Endothelial cell of umbilical vein (primary cell): Measurements from ENCODE around the gene SYT11. TPM values are rescaled to one million over a fixed set of nuclear protein-coding genes. Genes with fewer than 3 reads are reported as not detected.

Source experiments
- BruUV-seq: library from RNA; stranded (reverse); fragments of 400-500 nt; replicated peaks from 2 replicates; lab custom pipeline; 2021; lab: Mats Ljungman, UMichigan
- CTCF ChIA-PET: fragments of 300-600, 350-600 bp; sonication (Branson Sonifier 250); formaldehyde crosslinking; loops from one replicate; lab custom pipeline; 2021; ENCODE audit warnings: antibody characterized with exemption, inconsistent platforms; lab: Charles Lee
- POLR2A ChIA-PET: fragments of 300-600, 350-600 bp; sonication (Branson Sonifier 250); formaldehyde crosslinking; loops from one replicate; lab custom pipeline; 2021; ENCODE audit warnings: antibody characterized with exemption, inconsistent platforms; lab: Charles Lee
- DNase-seq: peaks from one replicate; pipeline ENCODE4 v3.0.0-alpha.2; 2011; ENCODE audit warnings: low read depth, low spot score
- FAIRE-seq: peaks from 2 replicates; lab custom pipeline; 2011; peaks lifted over from hg19 to GRCh38; lab: Jason Lieb, UNC
- H2AFZ ChIP-seq: 2 replicates; pipeline ENCODE4 v1.6.0; 2012; ENCODE audit warnings: low read depth, low read length, control low read depth, inconsistent platforms
- H3K27ac ChIP-seq: 2 replicates; pipeline ENCODE4 v1.5.1; 2011; ENCODE audit warnings: low read depth, mild to moderate bottlenecking, control low read depth, low read length, moderate library complexity; ENCODE audit not compliant: insufficient read depth
- H3K27me3 ChIP-seq, 2 experiments: 2 replicates each; pipeline versions ENCODE4 v1.6.0 to v1.6.1; 2011; ENCODE audit warnings: low read length in 2 of 2, mixed read lengths in 1 of 2; ENCODE audit not compliant: control insufficient read depth in 2 of 2, insufficient read depth in 2 of 2
- H3K36me3 ChIP-seq, 2 experiments: 2 replicates in 1 of 2; 3 replicates in 1 of 2; pipeline ENCODE4 v1.5.1; 2011; ENCODE audit warnings: low read length in 2 of 2, mild to moderate bottlenecking in 1 of 2, moderate library complexity in 1 of 2; ENCODE audit not compliant: control insufficient read depth in 2 of 2, insufficient read depth in 2 of 2; ENCODE audit errors: extremely low read depth in 1 of 2
- H3K4me1 ChIP-seq: 3 replicates; pipeline ENCODE4 v1.5.1; 2011; ENCODE audit warnings: mild to moderate bottlenecking, low read length; ENCODE audit not compliant: control insufficient read depth, insufficient read depth; ENCODE audit errors: extremely low read depth
- H3K4me2 ChIP-seq: 2 replicates; pipeline ENCODE4 v1.6.1; 2011; ENCODE audit warnings: low read length, control low read depth, mixed read lengths; ENCODE audit not compliant: insufficient read depth
- H3K4me3 ChIP-seq, 3 experiments: fragments of 200-600 bp in 1 of 3; sonication (generic), shearing (Covaris generic) in 1 of 3; replicated peaks in 1 of 3; 2 replicates each; pipeline ENCODE4 v1.5.1; 2011 to 2016; ENCODE audit warnings: control low read depth in 3 of 3, low read length in 3 of 3, mild to moderate bottlenecking in 2 of 3, inconsistent platforms in 1 of 3, low read depth in 1 of 3, moderate library complexity in 1 of 3; ENCODE audit not compliant: insufficient read depth in 1 of 3
- H3K79me2 ChIP-seq: 2 replicates; pipeline ENCODE4 v1.6.0; 2012; ENCODE audit warnings: low read length, inconsistent platforms; ENCODE audit not compliant: control insufficient read depth, insufficient read depth
- H3K9ac ChIP-seq: replicated peaks from 2 replicates; pipeline ENCODE3; 2011; ENCODE audit warnings: low read length, control low read depth; ENCODE audit not compliant: insufficient read depth; ENCODE audit errors: extremely low read depth
- H3K9me1 ChIP-seq: replicated peaks from 3 replicates; pipeline ENCODE4 v1.6.0; 2011; ENCODE audit warnings: mild to moderate bottlenecking, low read length; ENCODE audit not compliant: control insufficient read depth, insufficient read depth; ENCODE audit errors: extremely low read depth
- H3K9me3 ChIP-seq: replicated peaks from 2 replicates; pipeline ENCODE4 v1.5.1; 2012; ENCODE audit warnings: low read length, inconsistent platforms; ENCODE audit not compliant: control insufficient read depth, insufficient read depth
- H4K20me1 ChIP-seq: replicated peaks from 2 replicates; pipeline ENCODE3; 2011; ENCODE audit warnings: mild to moderate bottlenecking, low read length; ENCODE audit not compliant: control insufficient read depth, insufficient read depth; ENCODE audit errors: extremely low read depth
- EZH2 ChIP-seq: IDR thresholded peaks from 2 replicates; pipeline ENCODE4 v1.6.1; 2012; ENCODE audit warnings: borderline replicate concordance, low read depth, mild to moderate bottlenecking, moderate library complexity, low read length, inconsistent platforms; ENCODE audit not compliant: severe bottlenecking
- FOS ChIP-seq: IDR thresholded peaks from 2 replicates; pipeline ENCODE4 v1.6.1; 2011; ENCODE audit warnings: mild to moderate bottlenecking, low read length, moderate library complexity, borderline replicate concordance; ENCODE audit not compliant: insufficient read depth
- GATA2 ChIP-seq: IDR thresholded peaks from 2 replicates; pipeline ENCODE4 v1.7.0; 2011; ENCODE audit warnings: low read depth, mild to moderate bottlenecking, moderate library complexity, mixed read lengths, low read length; ENCODE audit not compliant: insufficient read length, insufficient read depth
- JUN ChIP-seq: IDR thresholded peaks from 2 replicates; pipeline ENCODE4 v1.6.1; 2011; ENCODE audit warnings: borderline replicate concordance, low read depth; ENCODE audit not compliant: insufficient read length, insufficient read depth
- MYC ChIP-seq: IDR thresholded peaks from one replicate; pipeline ENCODE4 v1.6.1; 2011; ENCODE audit warnings: mild to moderate bottlenecking, low read depth, low read length
- POLR2A ChIP-seq: IDR thresholded peaks from 2 replicates; pipeline ENCODE4 v1.6.1; 2012; ENCODE audit warnings: low read depth, mild to moderate bottlenecking, control low read depth, low read length
- POLR2AphosphoS5 ChIP-seq: IDR thresholded peaks from 2 replicates; pipeline ENCODE4 v1.6.1; 2012; ENCODE audit warnings: low read depth, mild to moderate bottlenecking, control low read depth, low read length, moderate library complexity; ENCODE audit not compliant: insufficient read depth
- dilution Hi-C: fragments of 300-500 bp; cut with MboI; formaldehyde crosslinking; loops from one replicate; pipeline ENCODE4 v1.15.0; 2019; ENCODE audit warnings: low sequenced_read_pairs; ENCODE audit not compliant: extremely low pct_ligation_motif_present
- intact Hi-C: fragments of 100-400 bp; cut with micrococcal nuclease; formaldehyde crosslinking; loops from one replicate; pipeline ENCODE4 v1.10.0; 2022
- polyA plus RNA-seq, 4 experiments: library from polyadenylated mRNA; depleted of rRNA in 3 of 4; stranded (reverse) in 3 of 4; unstranded in 1 of 4; fragments of >200 nt; gene quantifications; 2 replicates each; pipeline versions ENCODE4 v1.2.1 to v1.2.3, GENCODE V29; 2011 to 2012; ENCODE audit warnings: missing spikeins in 1 of 4
- total RNA-seq: library from RNA; stranded (reverse); gene quantifications from 2 replicates; pipeline ENCODE4 v1.2.3, GENCODE V29; 2021
- TF ChIP-seq, protein P1 (sequence below): IDR thresholded peaks from 2 replicates; pipeline ENCODE4 v1.6.1; 2011; ENCODE audit not compliant: insufficient read depth, insufficient read length
- TF ChIP-seq, protein P2 (sequence below), 2 donors: IDR thresholded peaks; 1 replicate in 1 of 2; 2 replicates in 1 of 2; pipeline ENCODE4 v1.5.1; 2011; ENCODE audit warnings: low read length in 2 of 2, mild to moderate bottlenecking in 2 of 2, moderate library complexity in 2 of 2, control low read depth in 1 of 2, inconsistent platforms in 1 of 2, low read depth in 1 of 2; ENCODE audit not compliant: insufficient read depth in 1 of 2; ENCODE audit errors: extremely low read depth in 1 of 2

Gene SYT11
- total and polyA plus RNA-seq, 2 donors (not counting 3 experiments of a cell fraction or from before 2014, with no cell fraction given), result 28.2 to 36.5 TPM

DNA sequence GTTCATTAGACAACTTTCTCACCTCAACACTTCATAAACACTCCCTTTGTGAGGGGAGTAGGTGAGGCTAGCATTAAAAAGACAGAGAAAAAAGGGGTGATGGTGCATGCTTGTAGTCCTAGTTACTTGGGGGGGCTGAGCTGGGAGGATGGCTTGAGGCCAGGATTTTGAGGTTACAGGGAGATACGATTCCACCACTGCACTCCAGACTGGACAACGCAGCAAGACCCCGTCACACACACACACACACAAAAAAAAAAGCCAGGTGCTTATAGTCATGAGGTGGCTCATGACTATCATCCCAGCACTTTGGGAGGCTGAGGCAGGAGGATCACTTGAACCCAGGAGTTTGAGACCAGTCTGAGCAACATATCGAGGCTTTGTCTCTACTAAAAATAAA, 31.9 kb upstream of the SYT11 start:
- ChIA-PET CTCF (interaction anchor here (2.0 kb wide), 1 partner anchor 11 kb away, joined by 5 read pairs; no protein-coding TSS in a partner anchor), POLR2A (no interaction called here)
- Histone ChIP-seq H3K27ac (no peak overlapping the region), H3K4me2 (no peak overlapping the region), H3K9me3 (no peaks in the 10 kb centered on the region), H3K79me2 (no peaks in the 10 kb centered on the region), H3K9me1 (no peaks in the 10 kb centered on the region), H2AFZ (no peak overlapping the region), H3K36me3 (peaks cover 6 to 8% of the 10 kb centered on the region in 2 experiments), H3K4me3 (no peak overlapping the region), H4K20me1 (no peaks in the 10 kb centered on the region), H3K27me3 (no peaks in the 10 kb centered on the region), H3K4me1 (no peaks in the 10 kb centered on the region), H3K9ac (no peak overlapping the region)
- no peak for TF ChIP-seq FOS
- TF ChIP-seq GATA2, result no peak
- no peak for TF ChIP-seq EZH2
- TF ChIP-seq MYC, result no peak
- TF ChIP-seq POLR2AphosphoS5, result no peak
- no peak for TF ChIP-seq POLR2A
- no peak for TF ChIP-seq JUN
- TF ChIP-seq, protein P1, sequence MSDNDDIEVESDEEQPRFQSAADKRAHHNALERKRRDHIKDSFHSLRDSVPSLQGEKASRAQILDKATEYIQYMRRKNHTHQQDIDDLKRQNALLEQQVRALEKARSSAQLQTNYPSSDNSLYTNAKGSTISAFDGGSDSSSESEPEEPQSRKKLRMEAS, result no peak
- TF ChIP-seq, protein P2, sequence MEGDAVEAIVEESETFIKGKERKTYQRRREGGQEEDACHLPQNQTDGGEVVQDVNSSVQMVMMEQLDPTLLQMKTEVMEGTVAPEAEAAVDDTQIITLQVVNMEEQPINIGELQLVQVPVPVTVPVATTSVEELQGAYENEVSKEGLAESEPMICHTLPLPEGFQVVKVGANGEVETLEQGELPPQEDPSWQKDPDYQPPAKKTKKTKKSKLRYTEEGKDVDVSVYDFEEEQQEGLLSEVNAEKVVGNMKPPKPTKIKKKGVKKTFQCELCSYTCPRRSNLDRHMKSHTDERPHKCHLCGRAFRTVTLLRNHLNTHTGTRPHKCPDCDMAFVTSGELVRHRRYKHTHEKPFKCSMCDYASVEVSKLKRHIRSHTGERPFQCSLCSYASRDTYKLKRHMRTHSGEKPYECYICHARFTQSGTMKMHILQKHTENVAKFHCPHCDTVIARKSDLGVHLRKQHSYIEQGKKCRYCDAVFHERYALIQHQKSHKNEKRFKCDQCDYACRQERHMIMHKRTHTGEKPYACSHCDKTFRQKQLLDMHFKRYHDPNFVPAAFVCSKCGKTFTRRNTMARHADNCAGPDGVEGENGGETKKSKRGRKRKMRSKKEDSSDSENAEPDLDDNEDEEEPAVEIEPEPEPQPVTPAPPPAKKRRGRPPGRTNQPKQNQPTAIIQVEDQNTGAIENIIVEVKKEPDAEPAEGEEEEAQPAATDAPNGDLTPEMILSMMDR (IDR thresholded peaks at IDR 0.05; ENCODE audit: extremely low read depth in 1 of 2, insufficient read depth in 1 of 2, low read depth in 1 of 2, low read length in 2 of 2), result no peak
- intact Hi-C loops (no loop called here), dilution Hi-C loops (no loop called here)
- no peak for FAIRE-seq
- BruUV-seq, result no TSS peak
- no peak for DNase-seq
